HG03520 (cell line): ENCODE results near the gene CCDC201.
"Not testable (repeated sequence)": the region's sequence is repeated elsewhere in the genome, so short reads cannot be mapped to it uniquely, and the experiment has no call there.

ENCODE experiments used
- ATAC-seq: cut with Tn5 transposase; IDR thresholded peaks from one replicate; pipeline ENCODE4 v1.9.1; 2021; ENCODE audit warnings: mild to moderate bottlenecking, moderate library complexity; ENCODE audit not compliant: unreplicated experiment

The CCDC201 gene

GRCh38 chr7:45878457-45879144 is 5.7 kb upstream of the CCDC201 start:
- no peak for ATAC-seq

DNA sequence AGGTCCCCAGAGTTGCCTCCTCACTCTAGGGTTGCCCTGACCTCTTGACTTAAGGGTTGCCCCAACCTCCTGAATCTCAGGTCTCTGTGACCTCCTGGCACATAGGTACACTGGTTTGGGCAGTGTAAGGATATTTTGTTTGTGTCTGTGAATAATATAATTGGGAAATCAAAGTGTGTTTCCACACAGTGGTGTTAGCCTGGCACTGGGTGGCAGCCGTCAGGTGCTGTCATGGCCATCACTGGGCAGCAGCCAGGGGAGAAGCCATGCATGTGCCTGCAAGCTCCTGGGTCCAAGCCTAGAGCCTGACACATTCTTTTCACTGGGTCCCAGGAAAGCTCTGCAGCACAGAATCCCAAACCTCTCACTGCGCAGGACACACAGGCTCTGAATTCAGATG is 3.6 kb upstream of the CCDC201 start:
- no peak for ATAC-seq

DNA sequence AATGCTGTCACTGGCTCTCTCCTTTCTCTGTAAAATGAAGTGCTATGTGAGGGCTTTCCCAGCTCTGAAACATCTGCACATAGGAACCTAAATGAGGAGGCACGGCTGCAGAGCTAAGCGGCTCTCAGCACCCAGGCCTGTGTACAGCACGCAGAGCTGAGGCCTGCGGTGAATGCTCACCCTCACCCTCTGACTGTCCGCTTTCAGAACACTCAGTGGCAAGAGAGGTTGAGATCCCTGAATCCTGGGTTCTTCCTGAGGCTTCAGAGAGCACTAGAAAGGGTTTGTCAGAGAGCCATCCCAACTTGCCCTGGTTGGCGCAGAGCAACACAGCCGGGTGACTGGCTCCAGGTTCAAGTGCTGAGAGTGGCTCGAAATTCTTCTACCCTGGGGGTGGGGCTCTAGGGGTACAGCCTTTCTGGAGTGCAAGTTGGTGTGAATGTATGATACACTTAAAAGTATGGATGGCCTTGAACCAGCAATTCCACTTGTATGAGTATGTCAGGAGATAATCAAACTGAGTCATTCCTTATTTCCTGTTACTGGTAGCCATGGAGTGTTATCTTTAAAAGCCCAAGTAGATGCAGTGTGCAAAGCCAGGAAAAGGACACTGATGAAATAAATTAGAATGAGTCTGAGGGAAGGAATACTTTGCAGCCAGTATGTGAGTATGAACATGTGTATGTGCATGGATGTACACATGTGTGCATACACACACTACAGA is 1.7 kb upstream of the CCDC201 start:
- no peak for ATAC-seq

GRCh38 chr7:45873355-45873754 is 473 bp upstream of the CCDC201 start:
- ATAC-seq: no peak

GRCh38 chr7:45872116-45873034 is 507 bp downstream of the CCDC201 start:
- no peak for ATAC-seq

- no peak for ATAC-seq
Measured at GRCh38 chr7:45869426-45869825, 3.5 kb downstream of the CCDC201 start.

GRCh38 chr7:45867471-45867870 is 5.4 kb downstream of the CCDC201 start:
- ATAC-seq: no peak

DNA sequence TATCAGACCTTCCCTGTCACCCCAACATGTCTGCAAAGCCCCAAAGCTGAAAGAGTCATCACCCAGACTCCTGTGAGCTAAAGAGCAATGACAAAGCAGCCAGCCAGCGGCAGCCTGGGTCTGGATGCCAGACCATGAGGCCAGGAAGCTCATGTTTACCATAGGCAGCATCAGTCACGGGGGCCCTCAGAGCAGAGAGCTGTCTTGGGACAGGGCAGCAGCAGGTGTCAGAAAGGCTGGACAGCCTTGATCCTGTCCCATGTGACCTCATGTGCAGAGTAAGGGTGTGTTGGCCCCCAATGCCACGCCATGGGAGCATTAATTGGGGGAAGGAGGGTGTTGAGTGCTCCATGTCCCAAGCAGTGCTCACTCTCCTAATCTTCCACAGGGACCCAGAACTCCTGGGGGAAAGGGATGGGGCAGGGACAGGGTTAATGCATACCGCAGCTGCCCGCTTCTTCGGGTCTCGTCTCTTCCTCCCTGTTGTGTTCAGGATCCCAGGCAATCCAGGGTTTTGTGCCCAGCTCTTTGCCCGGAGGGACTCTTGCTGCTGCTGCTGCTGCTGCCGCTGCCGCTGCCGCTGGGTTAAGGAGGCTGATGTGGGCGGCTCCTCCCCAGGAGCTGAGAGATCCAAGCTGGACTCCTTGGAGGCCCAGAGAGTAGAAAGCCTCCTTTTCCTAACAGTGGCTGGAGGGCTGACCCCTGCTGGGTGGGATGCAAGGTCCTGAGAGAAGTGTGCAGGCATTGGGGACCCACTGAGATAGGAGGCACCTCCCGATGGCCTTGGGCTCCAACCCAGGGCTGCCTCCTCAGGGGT is 7.1 kb downstream of the CCDC201 start:
- no peak for ATAC-seq

DNA sequence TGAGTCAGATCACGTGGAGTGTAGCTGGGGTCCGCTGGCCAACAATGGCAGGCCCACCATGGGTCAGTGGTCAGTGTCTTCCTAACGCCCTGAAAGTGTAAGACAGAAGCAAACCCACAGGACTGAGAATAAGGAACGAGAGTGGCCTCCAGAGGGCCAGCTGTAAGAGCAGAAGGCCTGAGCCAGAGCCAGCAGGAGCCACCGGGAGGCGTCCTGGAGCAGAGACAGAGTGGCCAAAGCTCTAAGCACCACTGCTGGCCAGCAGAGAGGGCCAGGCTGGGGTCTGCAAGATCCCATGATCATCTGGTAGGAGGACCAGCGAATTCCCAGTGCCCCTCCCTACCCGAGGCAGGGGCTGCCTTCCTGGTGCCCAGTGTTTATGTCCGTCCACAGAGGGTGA is 9.2 kb downstream of the CCDC201 start:
- ATAC-seq: no peak

- not testable (repeated sequence) for ATAC-seq
Measured at GRCh38 chr7:45856888-45857287, 16.0 kb downstream of the CCDC201 start.

GRCh38 chr7:45855680-45856079 is 17.2 kb downstream of the CCDC201 start:
- ATAC-seq: not testable (repeated sequence)

DNA sequence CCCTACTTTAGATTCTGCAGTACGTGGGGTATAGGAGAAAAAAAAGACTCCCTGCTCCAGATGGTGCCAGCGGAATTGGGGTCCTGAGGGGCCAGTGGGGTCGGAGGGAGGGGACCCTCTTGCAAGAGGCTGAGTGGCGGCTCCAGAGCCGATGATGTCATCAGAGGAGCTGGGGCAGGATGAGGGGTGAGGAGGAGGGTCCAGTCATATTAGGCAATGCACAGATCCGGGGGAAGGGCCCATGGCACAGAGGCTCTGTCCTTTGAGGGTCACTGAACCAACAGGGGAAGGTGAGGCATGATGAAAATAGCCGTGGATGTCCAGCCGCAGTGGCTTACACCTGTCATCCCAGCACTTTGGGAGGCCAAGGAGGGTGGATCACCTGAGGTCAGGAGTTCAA is 19.4 kb downstream of the CCDC201 start:
- not testable (repeated sequence) for ATAC-seq

DNA sequence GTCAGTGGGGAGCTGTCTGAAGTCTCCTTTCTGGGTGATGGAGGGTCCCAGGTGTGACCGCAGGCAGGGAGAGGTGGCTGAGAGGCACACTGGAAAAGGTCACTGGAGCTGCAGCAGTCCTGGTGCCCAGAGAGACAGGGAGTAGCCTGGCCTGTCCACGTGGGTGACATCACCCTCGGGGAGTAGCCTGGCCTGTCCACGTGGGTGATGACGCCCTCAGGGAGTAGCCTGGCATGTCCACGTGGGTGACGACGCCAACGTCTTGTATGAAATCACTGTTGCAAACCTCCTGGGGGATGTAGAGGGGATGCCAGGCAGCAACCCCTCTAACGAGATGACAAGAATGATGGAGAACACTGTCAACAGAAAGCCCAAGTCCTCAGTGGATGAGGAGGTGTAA is 19.9 kb downstream of the CCDC201 start:
- not testable (repeated sequence) for ATAC-seq

DNA sequence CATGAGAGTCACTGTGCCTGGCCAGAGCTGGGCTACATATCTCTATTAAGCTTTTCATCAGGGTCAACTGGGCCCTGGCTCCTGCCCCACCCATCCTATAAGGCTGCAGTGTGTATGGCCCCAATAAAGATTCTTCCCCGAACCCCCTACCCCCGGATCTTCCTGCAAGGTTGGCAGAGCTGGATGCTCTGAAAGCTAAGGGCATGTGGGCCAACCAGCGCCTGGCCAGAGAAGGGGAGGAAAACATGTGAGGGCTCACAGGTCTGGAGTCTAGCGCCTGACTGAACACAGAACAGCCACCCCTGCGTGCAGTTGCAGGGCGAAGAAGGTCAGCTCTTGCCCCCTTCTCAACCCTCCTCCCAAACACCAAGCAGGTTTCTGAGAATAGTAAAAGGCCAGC is 24.1 kb downstream of the CCDC201 start:
- not testable (repeated sequence) for ATAC-seq

DNA sequence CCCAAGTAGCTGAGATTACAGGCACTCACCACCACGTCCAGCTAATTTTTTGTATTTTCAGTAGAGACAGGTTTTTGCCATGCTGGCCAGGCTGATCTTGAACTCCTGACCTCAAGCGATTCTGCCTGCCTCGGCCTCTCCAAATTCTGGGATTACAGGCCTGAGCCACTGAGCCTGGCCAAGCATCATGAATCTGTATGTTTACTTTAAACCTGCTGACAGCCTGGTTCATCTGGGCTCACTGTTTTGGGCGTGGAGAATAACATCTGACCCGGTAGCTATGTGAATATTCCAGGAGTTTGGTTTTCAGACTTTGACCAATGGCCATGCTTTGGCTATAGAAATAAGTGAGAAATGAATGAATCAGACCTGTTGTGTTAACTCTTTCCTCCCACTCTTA is 26.3 kb downstream of the CCDC201 start:
- not testable (repeated sequence) for ATAC-seq

DNA sequence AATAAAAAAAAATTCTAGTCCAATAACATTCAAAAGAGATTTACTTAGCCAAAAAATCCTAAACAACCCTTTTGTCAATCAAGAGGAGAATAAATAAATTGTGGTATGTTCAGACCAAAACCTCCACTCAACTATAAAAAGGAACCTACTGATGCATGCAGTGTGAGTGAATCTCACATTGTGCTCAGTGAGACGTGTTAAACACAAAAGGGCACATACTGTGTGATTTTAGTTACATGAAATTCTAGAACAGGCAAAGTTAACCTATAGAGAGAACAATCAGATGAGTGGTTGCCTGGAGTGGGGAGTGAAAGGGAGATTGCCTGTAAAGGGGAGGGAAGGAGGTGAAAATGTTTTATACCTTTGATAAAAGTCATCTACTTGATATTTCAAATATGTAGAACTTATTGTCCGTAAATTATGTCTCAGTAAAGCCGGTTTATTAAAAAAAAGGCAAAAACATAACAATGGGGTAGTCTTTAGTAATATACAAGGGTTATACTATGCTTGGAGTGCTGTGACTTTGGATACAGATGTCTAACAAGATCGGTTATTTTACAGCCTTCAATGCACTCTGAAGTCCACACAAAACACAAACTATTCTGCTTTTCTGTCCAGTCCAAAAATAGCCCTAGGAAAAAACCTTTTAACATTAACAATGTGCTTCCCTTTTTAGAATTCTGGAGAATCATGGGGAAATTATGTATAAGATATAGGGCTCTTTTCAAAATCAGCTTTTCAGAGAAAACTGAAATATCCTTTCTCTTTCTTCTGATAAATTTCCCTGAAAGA is 30.8 kb downstream of the CCDC201 start:
- ATAC-seq: not testable (repeated sequence)

DNA sequence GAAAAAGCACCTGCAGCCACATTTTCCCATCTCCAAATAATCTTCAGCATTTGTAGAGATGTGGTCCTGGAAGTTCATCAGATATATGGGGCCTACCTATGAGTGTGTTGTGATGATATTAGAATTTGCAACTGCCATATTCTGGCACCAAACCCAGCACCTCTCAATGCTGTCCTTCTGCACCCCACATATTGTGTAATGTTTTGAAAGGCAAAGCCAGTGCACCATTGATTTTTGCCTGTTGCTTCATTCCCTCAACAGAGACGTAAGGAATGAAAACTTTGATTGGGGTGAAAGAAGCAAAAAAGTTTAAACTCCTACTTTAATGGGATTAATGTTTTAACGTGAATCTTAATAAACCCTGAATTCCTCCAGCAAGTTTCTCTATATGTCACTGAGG is 34.0 kb downstream of the CCDC201 start:
- ATAC-seq: not testable (repeated sequence)

- not testable (repeated sequence) for ATAC-seq
Measured at GRCh38 chr7:45832433-45833177, 40.3 kb downstream of the CCDC201 start.

GRCh38 chr7:45829846-45830245 is 43.0 kb downstream of the CCDC201 start:
- not testable (repeated sequence) for ATAC-seq
